Measurements from ENCODE around the gene POLD1. TPM values are rescaled to one million over a fixed set of nuclear protein-coding genes. Genes with fewer than 3 reads are reported as not detected.

POLD1 gene
- total and polyA plus RNA-seq, 2 experiments from 2014 or later, result 111 to 173 TPM

DNA sequence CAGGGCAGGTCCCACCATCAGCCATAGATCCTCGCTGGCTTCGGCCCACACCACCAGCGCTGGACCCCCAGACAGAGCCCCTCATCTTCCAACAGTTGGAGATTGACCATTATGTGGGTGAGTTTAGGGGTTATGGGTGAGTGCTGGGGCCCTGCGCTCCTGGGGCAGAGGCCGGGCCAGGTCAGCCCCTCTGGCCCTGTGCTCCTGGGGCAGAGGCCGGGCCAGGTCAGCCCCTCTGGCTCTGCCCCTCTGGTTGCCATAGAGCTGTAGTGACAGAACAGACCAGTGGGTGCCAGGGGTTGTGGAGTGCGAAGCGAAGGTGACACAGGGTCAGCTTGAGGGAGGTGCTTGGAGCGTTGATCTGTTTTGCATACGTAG, 15.2 kb downstream of the POLD1 start (continued):
- TF ChIP-seq, protein P1, sequence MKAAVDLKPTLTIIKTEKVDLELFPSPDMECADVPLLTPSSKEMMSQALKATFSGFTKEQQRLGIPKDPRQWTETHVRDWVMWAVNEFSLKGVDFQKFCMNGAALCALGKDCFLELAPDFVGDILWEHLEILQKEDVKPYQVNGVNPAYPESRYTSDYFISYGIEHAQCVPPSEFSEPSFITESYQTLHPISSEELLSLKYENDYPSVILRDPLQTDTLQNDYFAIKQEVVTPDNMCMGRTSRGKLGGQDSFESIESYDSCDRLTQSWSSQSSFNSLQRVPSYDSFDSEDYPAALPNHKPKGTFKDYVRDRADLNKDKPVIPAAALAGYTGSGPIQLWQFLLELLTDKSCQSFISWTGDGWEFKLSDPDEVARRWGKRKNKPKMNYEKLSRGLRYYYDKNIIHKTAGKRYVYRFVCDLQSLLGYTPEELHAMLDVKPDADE (IDR thresholded peaks at IDR 0.05), result no peak
- no peak for TF ChIP-seq EZH2 (IDR thresholded peaks at IDR 0.05; ENCODE audit: low read depth, unreplicated experiment)

DNA sequence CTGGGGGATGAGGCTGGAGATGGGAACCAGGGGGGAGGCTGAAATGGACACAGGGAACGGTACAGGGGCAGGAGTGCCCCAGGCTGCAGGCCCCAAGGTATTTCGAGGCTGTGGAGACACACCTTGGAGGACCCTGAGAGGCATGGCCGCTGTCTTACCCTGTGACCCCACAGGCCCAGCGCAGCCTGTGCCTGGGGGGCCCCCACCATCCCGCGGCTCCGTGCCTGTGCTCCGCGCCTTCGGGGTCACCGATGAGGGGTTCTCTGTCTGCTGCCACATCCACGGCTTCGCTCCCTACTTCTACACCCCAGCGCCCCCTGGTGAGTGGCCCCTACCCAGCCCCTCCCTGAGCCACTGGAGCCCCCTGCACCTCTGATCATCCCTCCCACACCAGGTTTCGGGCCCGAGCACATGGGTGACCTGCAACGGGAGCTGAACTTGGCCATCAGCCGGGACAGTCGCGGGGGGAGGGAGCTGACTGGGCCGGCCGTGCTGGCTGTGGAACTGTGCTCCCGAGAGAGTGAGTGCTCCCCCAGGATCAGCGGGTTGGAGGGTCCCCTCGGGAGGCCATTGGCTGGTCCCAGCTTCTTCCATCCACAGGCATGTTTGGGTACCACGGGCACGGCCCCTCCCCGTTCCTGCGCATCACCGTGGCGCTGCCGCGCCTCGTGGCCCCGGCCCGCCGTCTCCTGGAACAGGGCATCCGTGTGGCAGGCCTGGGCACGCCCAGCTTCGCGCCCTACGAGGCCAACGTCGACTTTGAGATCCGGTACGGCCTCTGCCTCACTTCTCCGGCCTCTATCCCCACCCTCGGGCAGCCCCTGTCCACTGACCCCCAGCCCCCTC, 17.7 kb downstream of the POLD1 start:
- H3K27me3 ChIP-seq (ENCODE audit: insufficient read depth), result no peaks in the 10 kb centered on the region
- TF ChIP-seq, protein P2, sequence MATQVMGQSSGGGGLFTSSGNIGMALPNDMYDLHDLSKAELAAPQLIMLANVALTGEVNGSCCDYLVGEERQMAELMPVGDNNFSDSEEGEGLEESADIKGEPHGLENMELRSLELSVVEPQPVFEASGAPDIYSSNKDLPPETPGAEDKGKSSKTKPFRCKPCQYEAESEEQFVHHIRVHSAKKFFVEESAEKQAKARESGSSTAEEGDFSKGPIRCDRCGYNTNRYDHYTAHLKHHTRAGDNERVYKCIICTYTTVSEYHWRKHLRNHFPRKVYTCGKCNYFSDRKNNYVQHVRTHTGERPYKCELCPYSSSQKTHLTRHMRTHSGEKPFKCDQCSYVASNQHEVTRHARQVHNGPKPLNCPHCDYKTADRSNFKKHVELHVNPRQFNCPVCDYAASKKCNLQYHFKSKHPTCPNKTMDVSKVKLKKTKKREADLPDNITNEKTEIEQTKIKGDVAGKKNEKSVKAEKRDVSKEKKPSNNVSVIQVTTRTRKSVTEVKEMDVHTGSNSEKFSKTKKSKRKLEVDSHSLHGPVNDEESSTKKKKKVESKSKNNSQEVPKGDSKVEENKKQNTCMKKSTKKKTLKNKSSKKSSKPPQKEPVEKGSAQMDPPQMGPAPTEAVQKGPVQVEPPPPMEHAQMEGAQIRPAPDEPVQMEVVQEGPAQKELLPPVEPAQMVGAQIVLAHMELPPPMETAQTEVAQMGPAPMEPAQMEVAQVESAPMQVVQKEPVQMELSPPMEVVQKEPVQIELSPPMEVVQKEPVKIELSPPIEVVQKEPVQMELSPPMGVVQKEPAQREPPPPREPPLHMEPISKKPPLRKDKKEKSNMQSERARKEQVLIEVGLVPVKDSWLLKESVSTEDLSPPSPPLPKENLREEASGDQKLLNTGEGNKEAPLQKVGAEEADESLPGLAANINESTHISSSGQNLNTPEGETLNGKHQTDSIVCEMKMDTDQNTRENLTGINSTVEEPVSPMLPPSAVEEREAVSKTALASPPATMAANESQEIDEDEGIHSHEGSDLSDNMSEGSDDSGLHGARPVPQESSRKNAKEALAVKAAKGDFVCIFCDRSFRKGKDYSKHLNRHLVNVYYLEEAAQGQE (IDR thresholded peaks at IDR 0.05; ENCODE audit: unreplicated experiment), result no peak
- no peak for TF ChIP-seq ZNF114 (CRISPR knock-in tag; IDR thresholded peaks at IDR 0.05)
- TF ChIP-seq NANOG (IDR thresholded peaks at IDR 0.05; ENCODE audit: borderline replicate concordance), result no peak
- TF ChIP-seq, protein P3, sequence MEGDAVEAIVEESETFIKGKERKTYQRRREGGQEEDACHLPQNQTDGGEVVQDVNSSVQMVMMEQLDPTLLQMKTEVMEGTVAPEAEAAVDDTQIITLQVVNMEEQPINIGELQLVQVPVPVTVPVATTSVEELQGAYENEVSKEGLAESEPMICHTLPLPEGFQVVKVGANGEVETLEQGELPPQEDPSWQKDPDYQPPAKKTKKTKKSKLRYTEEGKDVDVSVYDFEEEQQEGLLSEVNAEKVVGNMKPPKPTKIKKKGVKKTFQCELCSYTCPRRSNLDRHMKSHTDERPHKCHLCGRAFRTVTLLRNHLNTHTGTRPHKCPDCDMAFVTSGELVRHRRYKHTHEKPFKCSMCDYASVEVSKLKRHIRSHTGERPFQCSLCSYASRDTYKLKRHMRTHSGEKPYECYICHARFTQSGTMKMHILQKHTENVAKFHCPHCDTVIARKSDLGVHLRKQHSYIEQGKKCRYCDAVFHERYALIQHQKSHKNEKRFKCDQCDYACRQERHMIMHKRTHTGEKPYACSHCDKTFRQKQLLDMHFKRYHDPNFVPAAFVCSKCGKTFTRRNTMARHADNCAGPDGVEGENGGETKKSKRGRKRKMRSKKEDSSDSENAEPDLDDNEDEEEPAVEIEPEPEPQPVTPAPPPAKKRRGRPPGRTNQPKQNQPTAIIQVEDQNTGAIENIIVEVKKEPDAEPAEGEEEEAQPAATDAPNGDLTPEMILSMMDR (conservative IDR thresholded peaks at IDR 0.05; ENCODE audit: low read depth in 2 of 2), result peak; percentile 24 to 45; a peak in 2 of 4 replicates
- Mint-ChIP-seq H3K27ac (no peak overlapping the region), H3K9me3 (no peaks in the 10 kb centered on the region; the same call in 1 of the 3 replicates), H3K27me3 (ENCODE audit: insufficient read depth, low read depth, poor library complexity) (peaks cover 5% of the 10 kb centered on the region), H3K4me1 (no peaks in the 10 kb centered on the region), H3K4me3 (no peak overlapping the region), H3K36me3 (ENCODE audit: low read depth) (peaks cover 48% of the 10 kb centered on the region)
- H3K79me2 ChIP-seq (replicated peaks; ENCODE audit: insufficient read depth), result peaks cover 6% of the 10 kb centered on the region
- H2AFZ ChIP-seq, result no peak overlapping the region
- H3K4me3 ChIP-seq, result no peak overlapping the region
- no peaks in the 10 kb centered on the region for H3F3A ChIP-seq (replicated peaks; ENCODE audit: low read depth)
- peaks cover 4% of the 10 kb centered on the region; the same call in 1 of the 2 replicates for H3K36me3 ChIP-seq (ENCODE audit: insufficient read depth)
- peaks cover 9% of the 10 kb centered on the region for H4K20me1 ChIP-seq (replicated peaks; ENCODE audit: insufficient read depth)
- ATAC-seq (no peak), DNase-seq (ENCODE audit: low spot score) (peak; percentile 45)
- no peak overlapping the region for H3K27ac ChIP-seq (ENCODE audit: low read depth)
- H3K4me2 ChIP-seq, result no peak overlapping the region
- no peaks in the 10 kb centered on the region for H3K9me2 ChIP-seq (ENCODE audit: insufficient read depth)
- H3K4me1 ChIP-seq (ENCODE audit: insufficient read depth), result no peaks in the 10 kb centered on the region

Data from GM23338 (cell line).